IMR-90 (cell line): ENCODE data around the gene DICER1. TPM values are rescaled to one million over a fixed set of nuclear protein-coding genes. Genes with fewer than 3 reads are reported as not detected.
A peak's percentile ranks its signal among the peaks of the same experiment; 100 is the strongest.

Experiments used
- ATAC-seq: fragments of 200-7000 bp; cut with Tn5 transposase; 2 replicates; pipeline ENCODE4 v1.9.1; 2020; ENCODE audit warnings: low read depth, mild to moderate bottlenecking, moderate library complexity
- BruUV-seq: library from RNA; stranded (reverse); fragments of 400-500 nt; replicated peaks from 2 replicates; lab custom pipeline; 2021; lab: Mats Ljungman, UMichigan
- CTCF ChIA-PET: fragments of 300-600 bp; formaldehyde crosslinking; extraction: SDS; loops from one replicate; lab custom pipeline; 2021; ENCODE audit warnings: antibody characterized with exemption; lab: Yijun Ruan, JAX
- POLR2A ChIA-PET: fragments of 300-600 bp; sonication (Branson Sonifier 250); formaldehyde crosslinking; loops from one replicate; lab custom pipeline; 2022; ENCODE audit warnings: antibody characterized with exemption; ENCODE audit not compliant: unreplicated experiment; lab: Charles Lee
- DNase-seq: peaks from one replicate; pipeline ENCODE4 v3.0.0; 2013
- H2AFZ ChIP-seq: replicated peaks from 2 replicates; pipeline ENCODE3; 2013; ENCODE audit warnings: low read length, mild to moderate bottlenecking; ENCODE audit not compliant: poor library complexity
- H2AK5ac ChIP-seq: 2 replicates; pipeline ENCODE4 v1.6.1; 2013; ENCODE audit warnings: low read depth, low read length, inconsistent platforms
- H2AK9ac ChIP-seq: replicated peaks from 2 replicates; pipeline ENCODE3; 2013; ENCODE audit warnings: mild to moderate bottlenecking, low read depth, low read length, moderate library complexity; ENCODE audit not compliant: poor library complexity
- H2BK120ac ChIP-seq: 2 replicates; pipeline ENCODE4 v1.6.1; 2013; ENCODE audit warnings: low read depth, low read length, inconsistent platforms
- H2BK15ac ChIP-seq: 3 replicates; pipeline ENCODE4 v1.6.1; 2013; ENCODE audit warnings: low read depth, low read length, inconsistent platforms
- H2BK20ac ChIP-seq: 2 replicates; pipeline ENCODE4 v1.6.1; 2013; ENCODE audit warnings: low read depth, mild to moderate bottlenecking, inconsistent platforms, low read length, moderate library complexity
- H2BK5ac ChIP-seq: 2 replicates; pipeline ENCODE4 v1.6.1; 2013; ENCODE audit warnings: mild to moderate bottlenecking, low read depth, low read length, inconsistent platforms; ENCODE audit not compliant: poor library complexity, severe bottlenecking
- H3K14ac ChIP-seq: replicated peaks from 2 replicates; pipeline ENCODE4 v1.6.1; 2013; ENCODE audit warnings: low read depth, low read length, inconsistent platforms
- H3K18ac ChIP-seq: 2 replicates; pipeline ENCODE4 v1.6.1; 2013; ENCODE audit warnings: low read depth, low read length, control low read depth
- H3K23ac ChIP-seq: 2 replicates; pipeline ENCODE4 v1.6.1; 2013; ENCODE audit warnings: low read depth, low read length, inconsistent platforms
- H3K27ac ChIP-seq: 2 replicates; pipeline ENCODE4 v1.5.1; 2013; ENCODE audit warnings: mild to moderate bottlenecking, control low read depth, low read length; ENCODE audit not compliant: insufficient read depth
- H3K27me3 ChIP-seq: 2 replicates; pipeline ENCODE4 v1.6.1; 2013; ENCODE audit warnings: low read length; ENCODE audit not compliant: control insufficient read depth, insufficient read depth
- H3K36me3 ChIP-seq: 2 replicates; pipeline ENCODE4 v1.6.1; 2013; ENCODE audit warnings: low read length, mixed read lengths; ENCODE audit not compliant: control insufficient read depth, insufficient read depth
- H3K4ac ChIP-seq: 2 replicates; pipeline ENCODE4 v1.6.1; 2013; ENCODE audit warnings: low read depth, low read length, inconsistent platforms
- H3K4me1 ChIP-seq: 2 replicates; pipeline ENCODE4 v1.6.1; 2013; ENCODE audit warnings: low read length, mixed read lengths; ENCODE audit not compliant: control insufficient read depth, insufficient read depth
- H3K4me2 ChIP-seq: 2 replicates; pipeline ENCODE4 v1.6.1; 2013; ENCODE audit warnings: low read depth, mild to moderate bottlenecking, control low read depth, low read length, moderate library complexity
- H3K4me3 ChIP-seq: 2 replicates; pipeline ENCODE4 v1.5.1; 2013; ENCODE audit warnings: low read depth, mild to moderate bottlenecking, control low read depth, low read length, moderate library complexity; ENCODE audit not compliant: insufficient read depth
- H3K56ac ChIP-seq: 2 replicates; pipeline ENCODE4 v1.6.1; 2013; ENCODE audit warnings: low read length, inconsistent platforms; ENCODE audit not compliant: insufficient read depth; ENCODE audit errors: extremely low read depth
- H3K79me1 ChIP-seq, 2 experiments: 2 replicates each; pipeline ENCODE4 v1.6.1; 2013; ENCODE audit warnings: low read length in 2 of 2, inconsistent platforms in 1 of 2, low read depth in 1 of 2
- H3K9ac ChIP-seq: 2 replicates; pipeline ENCODE4 v1.6.1; 2013; ENCODE audit warnings: low read depth, low read length, control low read depth
- H3K9me1 ChIP-seq: 2 replicates; pipeline ENCODE4 v1.6.1; 2013; ENCODE audit warnings: low read length, inconsistent platforms; ENCODE audit not compliant: insufficient read depth
- H3K9me3 ChIP-seq: 2 replicates; pipeline ENCODE4 v1.6.1; 2013; ENCODE audit warnings: low read length; ENCODE audit not compliant: control insufficient read depth, insufficient read depth
- H4K20me1 ChIP-seq: 2 replicates; pipeline ENCODE4 v1.6.1; 2013; ENCODE audit warnings: low read length, inconsistent platforms; ENCODE audit not compliant: insufficient read depth
- H4K5ac ChIP-seq: 2 replicates; pipeline ENCODE4 v1.6.1; 2013; ENCODE audit warnings: mild to moderate bottlenecking, low read depth, low read length, control low read depth
- H4K8ac ChIP-seq, 2 experiments: 2 replicates each; pipeline ENCODE4 v1.6.1; 2013; ENCODE audit warnings: low read depth in 2 of 2, low read length in 2 of 2, control low read depth in 1 of 2, inconsistent platforms in 1 of 2
- H4K91ac ChIP-seq: 2 replicates; pipeline ENCODE4 v1.6.1; 2013; ENCODE audit warnings: low read depth, low read length, inconsistent platforms; ENCODE audit not compliant: insufficient read depth
- BHLHE40 ChIP-seq: fragments of 150-350 bp; IDR thresholded peaks from 2 replicates; pipeline ENCODE4 v1.6.1; 2016; ENCODE audit warnings: mild to moderate bottlenecking, low read depth, low read length
- CEBPB ChIP-seq: IDR thresholded peaks from 2 replicates; pipeline ENCODE4 v1.6.1; 2012; ENCODE audit warnings: low read depth, low read length, improper control_type of control experiment
- CHD1 ChIP-seq: IDR thresholded peaks from 2 replicates; pipeline ENCODE4 v1.6.1; 2012; ENCODE audit warnings: low read depth, low read length, improper control_type of control experiment
- FOS ChIP-seq: fragments of 150-350 bp; IDR thresholded peaks from 2 replicates; pipeline ENCODE4 v1.6.1; 2016; ENCODE audit warnings: low read depth, low read length
- MAFK ChIP-seq: IDR thresholded peaks from 2 replicates; pipeline ENCODE4 v1.6.1; 2012; ENCODE audit warnings: low read depth, low read length, improper control_type of control experiment
- MAZ ChIP-seq: IDR thresholded peaks from 2 replicates; pipeline ENCODE4 v1.6.1; 2012; ENCODE audit warnings: low read depth, mild to moderate bottlenecking, low read length, improper control_type of control experiment, moderate library complexity, borderline replicate concordance
- MXI1 ChIP-seq: IDR thresholded peaks from 2 replicates; pipeline ENCODE4 v1.6.1; 2012; ENCODE audit warnings: low read depth, mild to moderate bottlenecking, low read length, moderate library complexity, borderline replicate concordance
- NFE2L2 ChIP-seq: fragments of 150-350 bp; IDR thresholded peaks from 2 replicates; pipeline ENCODE4 v1.6.1; 2016; ENCODE audit warnings: low read depth, mild to moderate bottlenecking, low read length
- POLR2A ChIP-seq: IDR thresholded peaks from 2 replicates; pipeline ENCODE4 v1.6.1; 2012; ENCODE audit warnings: mild to moderate bottlenecking, low read depth, low read length
- RAD21 ChIP-seq: IDR thresholded peaks from 2 replicates; pipeline ENCODE4 v1.6.1; 2012; ENCODE audit warnings: low read length, improper control_type of control experiment
- RCOR1 ChIP-seq: IDR thresholded peaks from 2 replicates; pipeline ENCODE4 v1.6.1; 2012; ENCODE audit warnings: mild to moderate bottlenecking, low read length, improper control_type of control experiment; ENCODE audit not compliant: insufficient replicate concordance
- RFX5 ChIP-seq: IDR thresholded peaks from 2 replicates; pipeline ENCODE4 v1.8.0; 2012; ENCODE audit warnings: low read depth, mild to moderate bottlenecking, low read length, moderate library complexity
- SMC3 ChIP-seq: fragments of 150-350 bp; IDR thresholded peaks from 2 replicates; pipeline ENCODE4 v1.6.1; 2016; ENCODE audit warnings: low read depth, mild to moderate bottlenecking, antibody characterized with exemption, low read length, moderate library complexity
- WGBS, 2 experiments: methylation state at CpG; one replicate each; pipeline versions ENCODE4 v1.1.5 to v1.1.7; 2013; ENCODE audit warnings: missing lambda C conversion rate in 2 of 2; ENCODE audit not compliant: insufficient read length in 1 of 2; ENCODE audit errors: extremely low coverage in 2 of 2; 5-methylcytosine and 5-hydroxymethylcytosine counted together
- dilution Hi-C: fragments of 300-500 bp; cut with HindIII; formaldehyde crosslinking; loops from one replicate; pipeline ENCODE4 v1.14.3; 2018; ENCODE audit warnings: low sequenced_read_pairs; ENCODE audit not compliant: unreplicated experiment
- in situ Hi-C: fragments of 300-500 bp; cut with MboI; formaldehyde crosslinking; loops from 3 replicates; pipeline ENCODE4 v1.14.3; 2019; ENCODE audit warnings: low sequenced_read_pairs, inconsistent platforms, mixed read lengths
- intact Hi-C: fragments of 100-400 bp; cut with micrococcal nuclease; formaldehyde crosslinking; loops from 2 replicates; pipeline ENCODE4 v1.10.0; 2022
- polyA plus RNA-seq, 3 experiments: library from polyadenylated mRNA; depleted of rRNA; stranded (reverse); fragments of >200 nt; gene quantifications; 2 replicates each; pipeline ENCODE4 v1.2.3, GENCODE V29; 2012; ENCODE audit warnings: low replicate concordance in 1 of 3
- total RNA-seq: library from RNA; depleted of rRNA; stranded (reverse); fragments of >200 nt; gene quantifications from 2 replicates; pipeline ENCODE4 v1.2.3, GENCODE V29; 2012
- TF ChIP-seq, protein P1 (sequence below): fragments of 150-350 bp; IDR thresholded peaks from 2 replicates; pipeline ENCODE4 v1.6.1; 2016; ENCODE audit warnings: low read depth, mild to moderate bottlenecking, low read length, moderate library complexity, borderline replicate concordance
- TF ChIP-seq, protein P2 (sequence below): conservative IDR thresholded peaks from 2 replicates; pipeline ENCODE4 v1.5.1; 2012; ENCODE audit warnings: mild to moderate bottlenecking, low read depth, low read length, improper control_type of control experiment

DICER1 gene
- total and polyA plus RNA-seq, 2 of the 4 experiments (the other 2 are of a cell fraction), result 9.7 to 49.5 TPM

DNA sequence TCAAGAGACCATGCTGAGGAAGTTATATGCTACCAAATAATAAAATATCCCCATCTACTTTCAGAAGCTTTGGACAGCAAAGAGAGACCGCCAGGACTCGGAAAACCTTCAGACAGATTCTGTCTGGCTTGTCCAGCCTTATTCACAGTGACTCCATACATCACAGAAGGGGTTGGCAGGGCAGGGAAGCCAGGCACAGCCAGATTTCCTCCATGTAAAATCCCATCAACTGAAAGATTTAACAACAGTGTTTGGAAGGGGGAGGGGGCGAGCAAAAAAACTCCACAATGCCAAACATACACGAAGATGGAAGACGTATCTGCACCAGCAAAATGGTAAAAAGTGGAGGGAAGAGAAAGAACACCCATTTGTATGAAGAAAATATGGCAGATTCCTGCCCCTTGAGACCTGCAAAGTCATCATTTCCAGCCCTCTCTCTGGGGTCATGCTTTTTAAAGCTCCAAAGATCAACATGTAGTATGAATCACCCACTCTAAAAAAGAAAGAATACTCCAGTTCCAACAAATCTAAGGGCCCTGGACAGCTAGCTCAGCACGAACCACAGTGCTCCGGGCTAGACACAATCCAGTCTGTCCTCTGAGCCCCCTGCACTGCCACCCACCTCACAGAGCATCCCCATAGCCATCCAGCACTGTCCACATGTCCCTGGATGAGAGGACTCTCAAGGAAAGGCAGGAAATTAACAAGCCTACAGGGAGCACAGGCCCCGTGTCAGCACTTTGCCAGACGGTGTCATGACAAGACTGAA, 116.4 kb downstream of the DICER1 start:
- dilution Hi-C loops (no loop called here), in situ Hi-C loops (no loop called here), intact Hi-C loops (no loop called here)
- H3K4me2 ChIP-seq, result peak overlapping the region; percentile 28; the same call in 1 of the 2 replicates
- H2BK20ac ChIP-seq, result 0 out of 2 replicates have a peak overlapping the region, but pooled peaks have one; percentile 47
- H4K91ac ChIP-seq, result peak overlapping the region; percentile 45; the same call in 1 of the 2 replicates
- H3K9me3 ChIP-seq, result no peaks in the 10 kb centered on the region
- no peaks in the 10 kb centered on the region for H3K79me1 ChIP-seq
- peak overlapping the region; percentile 60 for H3K14ac ChIP-seq
- peak overlapping the region; percentile 38; the same call in 1 of the 2 replicates for H3K27ac ChIP-seq
- POLR2A ChIA-PET, result no interaction called here
- DNase-seq, result peak; percentile 32
- no CpG with 5 or more reads among the region's 9 CpGs for WGBS, 2 experiments
- H2AFZ ChIP-seq, result no peak overlapping the region
- peak overlapping the region; percentile 54; the same call in 2 of the 3 replicates for H2BK15ac ChIP-seq
- no peaks in the 10 kb centered on the region for H3K9me1 ChIP-seq
- H3K9ac ChIP-seq, result no peak overlapping the region
- H2AK5ac ChIP-seq, result no peak overlapping the region
- H3K27me3 ChIP-seq, result no peaks in the 10 kb centered on the region; the same call in 1 of the 2 replicates
- no peaks in the 10 kb centered on the region for H4K20me1 ChIP-seq
- no TSS peak for BruUV-seq
- ATAC-seq, result peak; percentile 94
- no peak overlapping the region for H3K56ac ChIP-seq
- H4K8ac ChIP-seq, result 0 out of 4 replicates have a peak overlapping the region, but pooled peaks of 1 of the 2 experiments have one; percentile 3
- H3K4me3 ChIP-seq, result no peak overlapping the region
- no peak overlapping the region for H2BK5ac ChIP-seq
- no peak overlapping the region for H3K23ac ChIP-seq
- CTCF ChIA-PET, result no interaction called here
- no peak overlapping the region for H2AK9ac ChIP-seq
- H3K18ac ChIP-seq, result peak overlapping the region; percentile 52; the same call in 1 of the 2 replicates
- H2BK120ac ChIP-seq, result no peak overlapping the region; the same call in 1 of the 2 replicates
- H3K36me3 ChIP-seq, result no peaks in the 10 kb centered on the region
- H4K5ac ChIP-seq, result peak overlapping the region; percentile 25; the same call in 1 of the 2 replicates
- peaks cover 8% of the 10 kb centered on the region for H3K4me1 ChIP-seq
- peak overlapping the region; percentile 50; the same call in 1 of the 2 replicates for H3K4ac ChIP-seq
- no peak for TF ChIP-seq FOS
- no peak for TF ChIP-seq RCOR1
- no peak for TF ChIP-seq CEBPB
- no peak for TF ChIP-seq BHLHE40
- no peak for TF ChIP-seq POLR2A
- TF ChIP-seq NFE2L2, result no peak
- TF ChIP-seq MXI1, result no peak
- TF ChIP-seq RAD21, result no peak
- TF ChIP-seq RFX5, result no peak
- no peak for TF ChIP-seq MAFK
- TF ChIP-seq, protein P1, sequence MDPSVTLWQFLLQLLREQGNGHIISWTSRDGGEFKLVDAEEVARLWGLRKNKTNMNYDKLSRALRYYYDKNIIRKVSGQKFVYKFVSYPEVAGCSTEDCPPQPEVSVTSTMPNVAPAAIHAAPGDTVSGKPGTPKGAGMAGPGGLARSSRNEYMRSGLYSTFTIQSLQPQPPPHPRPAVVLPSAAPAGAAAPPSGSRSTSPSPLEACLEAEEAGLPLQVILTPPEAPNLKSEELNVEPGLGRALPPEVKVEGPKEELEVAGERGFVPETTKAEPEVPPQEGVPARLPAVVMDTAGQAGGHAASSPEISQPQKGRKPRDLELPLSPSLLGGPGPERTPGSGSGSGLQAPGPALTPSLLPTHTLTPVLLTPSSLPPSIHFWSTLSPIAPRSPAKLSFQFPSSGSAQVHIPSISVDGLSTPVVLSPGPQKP, result no peak
- TF ChIP-seq CHD1, result no peak
- TF ChIP-seq, protein P2, sequence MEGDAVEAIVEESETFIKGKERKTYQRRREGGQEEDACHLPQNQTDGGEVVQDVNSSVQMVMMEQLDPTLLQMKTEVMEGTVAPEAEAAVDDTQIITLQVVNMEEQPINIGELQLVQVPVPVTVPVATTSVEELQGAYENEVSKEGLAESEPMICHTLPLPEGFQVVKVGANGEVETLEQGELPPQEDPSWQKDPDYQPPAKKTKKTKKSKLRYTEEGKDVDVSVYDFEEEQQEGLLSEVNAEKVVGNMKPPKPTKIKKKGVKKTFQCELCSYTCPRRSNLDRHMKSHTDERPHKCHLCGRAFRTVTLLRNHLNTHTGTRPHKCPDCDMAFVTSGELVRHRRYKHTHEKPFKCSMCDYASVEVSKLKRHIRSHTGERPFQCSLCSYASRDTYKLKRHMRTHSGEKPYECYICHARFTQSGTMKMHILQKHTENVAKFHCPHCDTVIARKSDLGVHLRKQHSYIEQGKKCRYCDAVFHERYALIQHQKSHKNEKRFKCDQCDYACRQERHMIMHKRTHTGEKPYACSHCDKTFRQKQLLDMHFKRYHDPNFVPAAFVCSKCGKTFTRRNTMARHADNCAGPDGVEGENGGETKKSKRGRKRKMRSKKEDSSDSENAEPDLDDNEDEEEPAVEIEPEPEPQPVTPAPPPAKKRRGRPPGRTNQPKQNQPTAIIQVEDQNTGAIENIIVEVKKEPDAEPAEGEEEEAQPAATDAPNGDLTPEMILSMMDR, result no peak
- TF ChIP-seq MAZ, result no peak
- TF ChIP-seq SMC3, result no peak
